HL-60/S4 treated with phorbol 12-myristate 13-acetate at 8.2 ng/mL for 4 days and 3 days (cell line): ENCODE data around the gene S1PR4.
"Not testable (repeated sequence)": the region's sequence is repeated elsewhere in the genome, so short reads cannot be mapped to it uniquely, and the experiment has no call there.

Experiments used
- in situ Hi-C: fragments of 300-500 bp; cut with MboI; formaldehyde crosslinking; loops from 2 replicates; pipeline ENCODE4 v1.15.0; 2022; ENCODE audit warnings: low sequenced_read_pairs

Gene S1PR4

DNA sequence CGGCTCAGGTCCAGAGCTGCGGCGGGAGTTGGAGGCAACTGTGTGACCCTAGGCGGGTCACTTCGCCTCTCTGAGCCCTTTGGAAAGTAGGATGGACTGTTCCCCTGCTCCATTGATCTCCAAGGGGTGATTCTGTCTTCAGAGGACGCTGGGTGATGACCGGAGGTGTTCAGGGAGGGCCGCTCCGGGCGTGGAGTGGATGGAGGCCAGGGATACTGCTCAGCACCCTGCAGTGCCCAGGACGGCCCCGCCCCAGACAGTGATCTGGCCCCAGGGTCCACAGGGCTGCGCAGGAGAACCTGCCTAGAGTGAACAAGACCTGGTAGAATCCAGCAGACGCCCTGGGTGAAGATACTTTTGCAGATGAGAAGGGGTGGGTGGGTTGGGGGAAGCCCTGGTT lies 14.1 kb downstream of the S1PR4 start:
- in situ Hi-C loops, result no loop called here

DNA sequence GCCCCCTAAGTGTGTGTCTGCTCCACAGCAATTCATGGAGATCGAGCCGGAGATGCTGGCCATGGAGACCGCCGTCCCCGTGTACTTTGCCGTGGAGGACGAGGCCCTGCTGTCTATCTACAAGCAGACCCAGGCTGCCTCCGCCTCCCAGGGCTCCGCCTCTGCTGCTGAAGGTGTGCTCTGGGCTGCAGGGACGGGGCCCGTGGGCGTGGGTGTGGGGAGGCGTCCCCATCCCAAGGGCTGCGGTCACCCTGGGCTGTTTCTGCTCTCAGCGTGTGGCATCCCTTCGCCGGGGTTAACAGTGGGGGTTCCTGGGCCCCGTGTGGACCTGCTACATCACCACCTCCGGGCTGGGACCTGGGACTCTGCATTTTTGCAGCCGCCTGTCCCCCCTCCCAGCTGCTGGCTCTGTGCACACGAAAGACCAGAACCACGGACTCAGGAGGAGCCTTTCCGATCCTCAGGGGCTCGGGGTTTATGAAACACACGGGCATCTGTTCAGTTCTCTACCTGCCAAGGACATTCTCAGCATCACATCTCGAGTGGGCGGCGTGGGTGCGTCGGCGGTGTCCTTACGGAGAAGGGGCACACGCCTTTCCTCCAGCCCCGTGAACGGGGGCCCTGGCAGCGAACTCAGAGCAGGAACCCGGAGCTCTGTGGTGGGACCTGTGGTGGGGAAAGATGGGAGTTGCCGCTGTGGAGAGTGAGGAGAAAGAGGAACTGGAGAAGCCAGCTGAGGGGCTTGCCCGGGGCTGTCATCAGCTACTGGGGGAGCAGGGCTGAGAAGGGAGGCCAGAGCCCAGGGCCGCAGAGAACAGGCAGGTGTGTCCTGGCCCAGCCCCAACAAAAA lies 14.9 kb downstream of the S1PR4 start:
- in situ Hi-C loops, result no loop called here

DNA sequence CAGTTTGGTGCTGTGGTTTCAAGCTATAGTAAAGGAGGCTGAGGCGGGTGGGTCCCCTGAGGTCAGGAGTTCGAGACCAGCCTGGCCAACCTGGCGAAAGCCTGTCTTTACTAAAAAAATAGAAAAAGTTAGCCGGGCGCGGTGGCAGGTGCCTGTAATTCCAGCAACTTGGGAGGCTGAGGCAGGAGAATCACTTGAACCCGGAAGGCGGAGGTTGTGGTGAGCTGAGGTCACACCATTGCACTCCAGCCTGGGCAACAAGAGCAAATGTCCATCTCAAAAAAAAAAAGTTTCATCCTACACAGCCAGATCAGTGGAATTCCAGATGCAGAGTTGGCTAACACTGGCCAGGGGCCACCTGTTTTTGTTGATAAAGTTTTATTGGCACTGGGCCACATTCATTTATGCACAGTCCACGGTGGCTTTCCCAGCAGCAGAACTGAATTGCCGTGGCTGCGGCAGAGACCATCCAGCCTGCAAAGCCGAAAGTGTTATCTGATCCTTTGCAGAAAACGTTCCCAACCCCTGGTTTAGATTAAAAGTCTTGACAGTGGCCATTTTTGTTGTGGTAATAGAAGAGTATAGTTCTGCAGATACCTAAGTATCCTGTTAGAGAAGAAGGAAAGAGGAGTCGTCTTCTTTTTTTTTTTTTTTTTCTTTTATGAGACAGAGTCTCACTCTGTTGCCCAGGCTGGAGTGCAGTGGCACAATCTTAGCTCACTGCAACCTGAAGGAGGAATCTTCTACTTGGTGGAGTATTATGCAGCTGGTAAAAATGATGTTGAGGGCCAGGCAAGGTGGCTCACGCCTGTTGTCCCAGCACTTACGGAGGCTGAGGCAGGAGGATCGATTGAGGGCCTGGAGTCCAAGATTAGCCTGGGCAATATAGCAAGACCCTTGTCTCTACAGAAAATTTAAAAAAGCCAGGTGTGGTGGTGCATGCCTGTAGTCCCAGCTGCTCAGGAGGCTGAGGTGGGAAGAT lies 15.8 kb downstream of the S1PR4 start:
- in situ Hi-C loops, result no loop called here

DNA sequence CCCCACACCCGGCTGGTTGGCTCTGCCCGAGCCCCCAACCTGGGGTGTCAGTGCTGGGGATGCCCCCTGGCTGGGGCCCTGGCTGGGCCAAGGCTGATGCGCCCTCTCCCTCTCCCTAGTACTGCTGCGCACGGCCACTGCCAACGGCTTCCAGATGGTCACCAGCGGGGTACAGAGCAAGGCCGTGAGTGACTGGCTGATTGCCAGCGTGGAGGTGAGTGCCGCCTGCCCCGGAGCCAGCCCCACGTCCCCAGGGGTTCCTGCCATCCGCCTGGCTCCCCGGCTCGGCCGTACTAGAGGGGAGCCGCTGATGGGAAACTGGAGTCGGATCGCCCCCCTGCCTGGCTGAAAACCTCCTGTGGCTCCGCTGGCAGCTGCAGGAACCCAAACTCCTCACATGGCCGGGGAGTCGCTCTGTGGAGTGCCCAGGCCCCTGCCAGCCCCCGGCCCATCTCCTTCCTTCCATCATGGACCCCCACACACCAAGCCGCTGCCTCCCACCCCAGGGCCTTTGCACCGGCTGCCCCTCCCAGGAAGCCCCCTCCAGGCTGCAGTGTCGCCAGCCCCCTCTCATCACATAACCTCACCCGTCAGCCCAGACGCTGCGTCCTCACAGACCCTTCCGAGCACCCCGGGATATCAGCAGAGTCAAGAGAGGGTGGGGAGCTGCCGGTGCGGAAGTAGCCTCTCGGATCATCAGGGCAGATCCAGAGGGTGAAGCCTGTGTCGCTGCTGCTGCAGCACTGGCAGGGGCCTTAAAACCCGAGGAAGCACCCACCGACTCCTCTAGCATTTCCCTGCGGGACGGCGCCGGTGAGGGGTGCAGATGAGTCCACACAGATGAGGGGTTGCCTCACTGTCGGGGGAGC lies 17.7 kb downstream of the S1PR4 start:
- in situ Hi-C loops, result no loop called here

DNA sequence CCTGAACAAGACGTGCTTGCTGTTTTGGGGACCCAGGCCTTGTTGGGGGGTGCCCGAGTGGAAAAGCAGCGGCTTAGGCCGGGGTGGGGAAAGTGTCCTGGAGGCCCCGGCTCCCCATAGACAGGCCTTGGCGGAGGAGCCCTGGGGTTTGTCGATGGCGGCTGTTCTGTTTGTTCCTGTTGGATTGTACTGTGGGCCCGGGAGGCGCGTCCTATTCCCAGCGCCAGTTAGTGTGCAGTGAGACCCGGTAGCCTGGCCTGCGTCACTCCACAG lies 18.3 kb downstream of the S1PR4 start:
- in situ Hi-C loops, result no loop called here

DNA sequence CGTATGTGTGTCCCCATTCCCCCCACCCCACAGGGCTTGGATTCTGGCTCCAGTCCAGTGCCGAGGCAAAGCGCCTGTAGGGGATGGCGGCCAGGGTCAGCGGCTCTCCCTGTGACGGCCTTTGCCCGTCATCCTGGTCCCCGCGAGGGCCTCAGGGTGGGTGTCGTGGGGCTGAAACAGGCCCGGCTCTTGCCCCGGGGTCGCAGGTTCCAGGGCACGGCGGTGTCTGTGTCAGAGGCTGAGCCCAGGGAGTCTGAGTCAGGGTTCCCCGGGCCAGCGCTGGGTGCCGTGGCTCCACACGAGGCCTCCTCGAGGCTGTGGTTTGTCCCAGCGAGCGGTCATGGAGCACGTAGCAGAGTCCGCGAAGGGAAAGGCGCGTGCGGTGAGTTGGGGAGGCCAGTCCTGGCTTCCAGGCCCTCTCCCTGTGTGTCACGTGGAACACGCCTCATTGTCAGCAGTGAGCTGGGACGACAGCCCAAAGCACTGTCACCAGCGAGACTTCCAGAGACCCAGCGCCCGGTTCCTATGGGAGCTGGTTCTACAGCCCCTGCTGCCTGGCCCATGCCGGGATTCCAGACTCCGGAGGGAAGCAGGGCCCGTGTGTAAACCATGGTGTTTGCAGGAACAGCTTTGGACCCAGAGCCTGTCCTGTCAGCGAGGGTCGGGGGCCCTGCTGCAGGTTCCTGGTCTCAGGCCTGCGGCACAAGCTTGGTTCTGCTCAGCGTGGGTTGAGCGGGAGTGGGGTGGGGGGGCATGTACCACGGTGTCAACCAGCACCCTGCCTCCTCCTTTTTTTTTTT lies 20.5 kb downstream of the S1PR4 start:
- in situ Hi-C loops, result no loop called here

DNA sequence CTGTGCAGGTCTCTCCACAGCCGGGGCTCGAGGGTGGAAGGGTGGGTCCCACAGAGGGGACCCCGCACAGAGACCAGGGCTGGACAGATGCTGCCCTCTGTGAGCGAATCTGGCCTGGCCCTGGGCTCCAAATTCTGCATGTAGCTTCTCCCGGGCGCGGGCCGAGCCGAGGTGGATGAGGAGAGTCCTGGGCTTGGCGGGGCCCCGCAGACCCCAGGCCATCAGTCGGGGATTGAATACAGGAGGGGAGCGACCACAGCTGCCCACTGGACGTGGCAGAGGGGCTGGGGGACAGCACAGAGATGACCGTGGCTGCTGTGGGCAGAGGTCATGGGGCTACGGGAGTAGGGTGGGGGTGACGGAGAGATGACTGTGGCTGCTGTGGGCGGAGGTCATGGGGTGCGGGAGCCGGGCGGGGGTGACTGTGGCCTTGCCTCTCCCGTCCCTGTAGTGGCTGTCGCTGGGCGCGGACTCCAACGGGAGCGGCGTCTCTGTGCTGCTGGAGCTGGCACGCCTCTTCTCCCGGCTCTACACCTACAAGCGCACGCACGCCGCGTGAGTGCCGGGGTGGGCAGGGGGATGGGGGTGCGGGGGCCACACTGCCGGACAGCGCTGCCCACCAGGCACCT lies 22.6 kb downstream of the S1PR4 start:
- in situ Hi-C loops, result no loop called here

DNA sequence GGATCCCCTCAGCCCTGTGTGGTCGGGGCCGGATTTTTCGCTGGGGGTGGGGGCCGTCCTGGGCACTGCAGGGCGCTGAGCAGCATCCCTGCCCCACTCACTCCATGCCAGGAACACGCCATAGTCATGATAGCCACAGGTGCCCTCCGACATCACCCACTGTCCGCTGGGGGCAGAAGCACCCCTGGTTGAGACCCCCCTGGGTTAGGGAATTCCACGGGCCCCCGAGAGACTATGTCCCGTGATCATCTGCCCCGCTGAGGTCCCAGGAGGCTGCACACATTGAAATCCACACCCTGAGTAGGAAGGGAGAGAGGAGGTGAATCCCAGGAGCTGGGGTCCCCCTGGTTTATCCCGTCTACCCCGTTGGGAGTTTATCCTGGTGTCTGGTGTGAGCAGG lies 23.3 kb downstream of the S1PR4 start:
- in situ Hi-C loops, result no loop called here

DNA sequence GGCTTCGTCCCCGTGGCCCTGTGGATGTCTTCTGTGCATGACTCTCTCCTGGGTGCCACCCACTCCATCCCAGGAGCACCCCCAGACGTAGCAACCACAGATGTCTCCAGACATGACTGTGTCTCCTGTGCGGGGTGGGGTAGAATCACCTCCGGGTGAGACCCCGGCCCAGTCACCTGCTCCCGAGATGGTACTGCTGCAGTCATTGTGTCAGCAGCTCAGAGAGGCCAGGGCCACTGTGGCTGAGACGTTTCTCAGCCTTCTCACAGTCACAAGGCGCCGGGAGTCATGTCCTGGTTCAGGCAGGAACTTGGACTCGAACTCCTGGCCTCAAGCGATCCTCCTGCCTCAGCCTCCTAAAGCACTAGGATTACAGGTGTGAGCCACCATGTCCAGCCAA lies 23.8 kb downstream of the S1PR4 start:
- in situ Hi-C loops, result no loop called here

DNA sequence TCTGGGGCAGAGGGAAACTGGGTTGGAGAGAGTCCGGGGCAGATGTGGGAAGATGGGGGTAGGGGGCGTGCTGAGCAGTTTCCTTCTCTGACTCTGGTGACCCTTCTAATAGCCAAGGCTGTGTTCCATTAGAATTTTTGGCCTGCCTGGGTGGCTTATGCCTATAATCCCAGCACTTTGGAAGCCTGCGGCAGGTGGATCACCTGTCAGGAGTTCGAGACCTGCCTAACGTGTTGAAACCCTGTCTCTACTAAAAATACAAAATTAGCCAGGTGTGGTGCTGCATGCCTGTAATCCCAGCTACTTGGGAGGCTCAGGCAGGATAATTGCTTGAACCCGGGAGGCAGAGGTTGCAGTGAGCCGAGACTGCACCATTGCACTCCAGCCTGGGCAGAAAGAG lies 24.3 kb downstream of the S1PR4 start:
- in situ Hi-C loops, result not testable (repeated sequence)

DNA sequence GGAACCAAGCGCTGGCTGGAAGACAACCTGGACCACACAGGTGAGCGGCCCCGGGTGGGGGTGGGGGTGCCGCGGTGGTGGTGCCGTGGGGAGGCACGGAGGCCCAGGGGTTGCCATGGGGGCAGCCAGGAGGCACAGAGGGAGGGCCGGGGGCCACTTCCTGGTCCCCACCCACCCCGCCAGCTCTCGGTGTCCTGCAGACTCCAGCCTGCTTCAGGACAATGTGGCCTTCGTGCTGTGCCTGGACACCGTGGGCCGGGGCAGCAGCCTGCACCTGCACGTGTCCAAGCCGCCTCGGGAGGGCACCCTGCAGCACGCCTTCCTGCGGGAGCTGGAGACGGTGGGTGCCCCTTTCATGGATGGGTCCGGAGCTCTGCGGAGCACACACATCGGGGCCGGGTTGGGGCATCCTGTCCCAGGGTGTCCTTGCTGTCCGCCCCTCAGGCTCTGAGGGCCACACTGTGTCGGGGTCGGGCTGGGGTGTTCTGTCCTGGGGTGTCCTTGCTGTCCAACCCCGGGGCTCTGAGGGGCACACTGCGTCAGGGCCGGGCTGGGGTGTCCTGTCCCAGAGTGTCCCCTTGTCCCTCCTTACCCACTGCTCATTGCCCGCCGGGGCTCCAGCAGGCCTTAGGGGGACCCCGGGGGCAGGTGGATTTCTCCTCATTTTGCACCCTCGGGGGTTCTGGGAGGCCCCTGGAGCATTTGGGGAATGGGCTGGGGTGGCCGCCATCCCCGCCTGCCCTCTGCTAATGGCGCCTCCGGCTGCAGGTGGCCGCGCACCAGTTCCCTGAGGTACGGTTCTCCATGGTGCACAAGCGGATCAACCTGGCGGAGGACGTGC lies 25.5 kb downstream of the S1PR4 start:
- in situ Hi-C loops, result no loop called here

DNA sequence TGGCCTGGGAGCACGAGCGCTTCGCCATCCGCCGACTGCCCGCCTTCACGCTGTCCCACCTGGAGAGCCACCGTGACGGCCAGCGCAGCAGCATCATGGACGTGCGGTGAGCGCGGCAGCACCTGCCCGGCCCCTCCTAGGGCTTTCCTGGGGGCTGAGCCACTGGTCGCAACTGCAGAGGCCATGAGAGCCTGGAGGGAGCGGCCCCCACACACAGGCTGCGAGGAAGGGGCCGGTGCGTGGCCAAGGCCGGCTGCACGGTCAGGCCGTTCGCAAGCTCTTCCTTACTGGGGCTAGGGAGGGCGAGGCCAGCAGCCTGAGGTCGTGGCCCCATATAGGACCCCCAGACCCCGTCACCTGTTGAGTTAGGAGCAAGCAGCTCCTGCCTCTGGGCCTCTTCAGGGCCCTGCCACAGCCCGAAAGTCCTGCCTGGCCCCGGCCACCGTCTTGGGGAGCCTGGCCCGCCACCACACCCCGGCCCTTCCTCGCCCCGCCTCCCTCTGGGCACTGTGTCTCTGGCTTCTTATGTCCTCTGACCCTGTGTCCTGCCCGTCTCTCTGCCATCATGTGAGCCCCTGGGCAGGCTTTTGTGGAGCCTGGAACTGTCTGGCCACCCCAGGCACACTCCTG lies 26.2 kb downstream of the S1PR4 start:
- in situ Hi-C loops, result no loop called here

DNA sequence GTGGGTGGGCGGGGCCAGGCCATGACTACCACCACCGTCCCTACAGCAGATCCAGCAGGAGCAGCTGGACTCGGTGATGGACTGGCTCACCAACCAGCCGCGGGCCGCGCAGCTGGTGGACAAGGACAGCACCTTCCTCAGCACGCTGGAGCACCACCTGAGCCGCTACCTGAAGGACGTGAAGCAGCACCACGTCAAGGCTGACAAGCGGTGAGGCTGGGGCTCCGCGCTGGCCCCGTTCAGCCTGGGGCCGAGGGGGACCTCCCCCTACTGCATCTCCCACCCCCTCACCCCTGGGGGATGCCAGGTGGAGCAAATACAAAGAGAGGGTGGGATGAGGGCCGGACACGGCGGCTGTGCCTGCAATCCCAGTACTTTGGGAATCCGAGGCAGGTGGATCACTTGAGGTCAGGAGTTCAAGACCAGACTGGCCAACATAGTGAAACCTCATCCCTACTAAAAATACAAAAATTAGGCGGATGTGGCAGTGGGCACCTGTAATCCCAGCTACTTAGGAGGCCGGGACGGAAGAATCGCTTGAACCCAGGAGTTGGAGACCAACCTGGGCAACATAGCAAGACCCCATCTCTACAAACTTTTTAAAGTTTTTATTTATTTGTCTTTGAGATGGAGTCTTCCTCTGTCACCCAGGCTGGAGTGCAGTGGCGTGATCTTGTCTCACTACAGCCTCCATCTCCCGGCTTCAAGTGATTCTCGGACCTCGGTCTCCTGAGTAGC lies 27.8 kb downstream of the S1PR4 start:
- in situ Hi-C loops, result no loop called here

DNA sequence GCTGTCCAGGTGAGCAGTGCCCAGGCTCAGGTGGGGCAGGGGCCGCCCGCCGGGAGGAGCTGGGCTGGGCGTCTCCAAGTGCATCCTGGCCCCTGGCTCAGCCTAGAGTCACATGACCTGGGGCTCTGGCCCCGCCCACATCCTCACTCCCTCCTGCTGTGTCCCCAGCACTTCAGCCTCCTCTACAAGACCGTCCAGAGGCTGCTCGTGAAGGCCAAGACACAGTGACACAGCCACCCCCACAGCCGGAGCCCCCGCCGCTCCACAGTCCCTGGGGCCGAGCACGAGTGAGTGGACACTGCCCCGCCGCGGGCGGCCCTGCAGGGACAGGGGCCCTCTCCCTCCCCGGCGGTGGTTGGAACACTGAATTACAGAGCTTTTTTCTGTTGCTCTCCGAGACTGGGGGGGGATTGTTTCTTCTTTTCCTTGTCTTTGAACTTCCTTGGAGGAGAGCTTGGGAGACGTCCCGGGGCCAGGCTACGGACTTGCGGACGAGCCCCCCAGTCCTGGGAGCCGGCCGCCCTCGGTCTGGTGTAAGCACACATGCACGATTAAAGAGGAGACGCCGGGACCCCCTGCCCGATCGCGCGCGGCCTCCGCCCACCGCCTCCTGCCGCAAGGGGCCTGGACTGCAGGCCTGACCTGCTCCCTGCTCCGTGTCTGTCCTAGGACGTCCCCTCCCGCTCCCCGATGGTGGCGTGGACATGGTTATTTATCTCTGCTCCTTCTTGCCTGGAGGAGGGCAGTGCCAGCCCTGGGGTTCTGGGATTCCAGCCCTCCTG lies 29.1 kb downstream of the S1PR4 start:
- in situ Hi-C loops, result no loop called here

DNA sequence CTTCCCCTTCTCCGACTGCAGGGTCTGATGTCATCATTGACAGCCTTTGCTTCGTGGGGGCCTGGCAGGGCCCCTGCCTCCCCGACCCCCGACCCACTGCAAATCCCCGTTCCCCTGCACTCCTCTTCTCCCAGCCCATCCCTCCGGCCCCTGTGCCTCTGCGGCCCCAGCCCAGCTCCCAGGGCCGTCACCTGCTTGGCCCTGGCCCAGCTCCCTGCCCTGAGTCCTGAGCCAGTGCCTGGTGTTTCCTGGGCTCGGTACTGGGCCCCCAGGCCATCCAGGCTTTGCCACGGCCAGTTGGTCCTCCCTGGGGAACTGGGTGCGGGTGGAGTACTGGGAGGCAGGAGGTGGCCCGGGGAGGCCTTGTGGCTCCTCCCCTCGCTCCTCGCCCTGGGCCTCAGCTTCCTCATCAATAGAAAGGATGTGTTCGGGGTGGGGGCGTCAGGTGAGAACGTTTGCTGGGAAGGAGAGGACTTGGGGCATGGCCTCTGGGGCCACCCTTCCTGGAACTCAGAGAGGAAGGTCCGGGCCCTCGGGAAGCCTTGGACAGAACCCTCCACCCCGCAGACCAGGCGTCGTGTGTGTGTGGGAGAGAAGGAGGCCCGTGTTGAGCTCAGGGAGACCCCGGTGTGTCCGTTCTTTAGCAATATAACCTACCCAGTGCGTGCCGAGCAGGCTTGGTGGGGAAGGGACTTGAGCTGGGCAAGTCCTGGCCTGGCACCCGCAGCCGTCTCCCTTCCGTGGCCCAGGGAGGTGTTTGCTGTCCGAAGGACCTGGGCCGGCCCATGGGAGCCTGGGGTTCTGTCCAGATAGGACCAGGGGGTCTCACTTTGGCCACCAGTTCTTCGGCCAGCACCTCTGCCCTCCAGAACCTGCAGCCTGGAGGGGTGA lies 30.0 kb downstream of the S1PR4 start:
- in situ Hi-C loops, result no loop called here

DNA sequence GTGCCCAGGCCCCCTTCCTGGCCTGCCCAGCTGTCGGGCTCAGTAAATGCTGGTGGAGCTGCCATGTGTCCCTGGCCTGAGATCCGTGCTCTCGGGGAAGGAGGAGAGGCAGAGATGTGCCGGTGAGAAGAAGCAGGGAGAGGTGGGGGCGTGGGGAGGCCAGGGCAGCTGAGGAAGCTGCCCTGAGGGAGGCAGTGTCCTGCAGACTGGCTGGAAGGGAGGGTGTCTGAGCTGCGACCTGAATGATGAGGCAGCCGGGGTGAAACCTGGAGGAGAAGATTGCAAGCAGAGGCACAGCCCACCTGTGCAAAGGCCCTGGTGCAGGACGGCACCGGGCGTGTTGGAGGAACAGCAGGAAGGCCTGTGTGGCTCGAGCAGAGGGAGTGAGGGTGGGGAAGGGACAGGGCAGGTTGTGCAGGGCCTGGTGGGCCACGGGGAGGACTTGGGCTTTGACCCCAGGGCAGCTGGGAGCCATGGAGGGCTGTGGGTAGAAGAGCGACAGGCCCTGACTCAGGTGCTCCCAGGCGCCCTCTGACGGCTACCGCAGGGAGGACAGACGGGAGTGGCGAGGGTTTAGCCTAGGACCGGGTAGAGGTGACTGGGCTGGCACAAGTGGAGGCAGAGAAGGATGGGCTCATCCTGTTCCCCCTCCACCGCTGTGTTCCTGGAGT lies 31.9 kb downstream of the S1PR4 start:
- in situ Hi-C loops, result no loop called here
